GM12892 (cell line): ENCODE data around the gene ODAD3.

Source experiments
- POLR2A ChIP-seq: IDR thresholded peaks from 2 replicates; pipeline ENCODE4 v1.6.1; 2011; ENCODE audit warnings: low read depth, low read length, control low read depth
- POLR2AphosphoS5 ChIP-seq: IDR thresholded peaks from 2 replicates; pipeline ENCODE4 v1.6.1; 2011; ENCODE audit warnings: low read depth, low read length, control low read depth
- TAF1 ChIP-seq: IDR thresholded peaks from 2 replicates; pipeline ENCODE4 v1.6.1; 2011; ENCODE audit warnings: low read depth, mild to moderate bottlenecking, control low read depth, low read length, borderline replicate concordance

DNA sequence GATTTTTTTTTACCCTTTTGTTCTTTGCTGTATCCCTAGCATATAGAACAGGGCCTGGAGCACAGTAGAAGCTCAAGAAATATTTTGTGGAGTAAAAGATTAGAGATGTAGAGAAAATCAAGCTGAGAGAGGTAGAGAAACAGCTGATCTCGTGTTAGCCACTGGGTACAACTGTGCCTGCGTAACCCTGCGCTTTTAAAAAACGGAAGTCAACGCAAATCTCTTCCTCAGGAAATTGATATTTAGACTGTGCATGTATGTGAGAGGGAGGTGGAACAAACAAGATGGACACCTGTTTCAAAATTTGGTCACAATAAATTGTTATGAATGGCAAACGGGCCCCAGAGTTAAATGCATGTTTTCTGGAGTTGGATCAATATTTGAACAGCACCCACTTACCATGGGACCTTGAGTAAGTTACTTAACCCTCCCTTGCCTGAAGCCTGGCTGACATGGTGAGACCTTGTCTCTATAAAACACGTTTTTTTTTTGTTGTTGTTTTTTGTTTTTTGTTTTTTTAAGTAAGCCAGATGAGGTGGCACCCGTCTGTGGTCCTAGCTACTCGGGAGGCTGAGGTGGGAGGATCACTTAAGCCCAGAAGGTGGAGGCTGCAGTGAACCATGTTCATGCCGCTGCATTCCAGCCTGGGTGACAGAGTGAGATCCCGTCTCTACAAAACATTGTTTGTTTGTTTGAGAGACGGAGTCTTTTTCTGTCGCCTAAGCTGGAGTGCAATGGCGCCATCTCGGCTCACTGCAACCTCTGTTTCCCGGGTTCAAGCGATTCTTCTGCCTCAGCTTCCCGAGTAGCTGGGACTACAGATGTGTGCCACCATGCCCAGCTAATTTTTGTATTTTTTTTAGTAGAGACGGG, 47.5 kb downstream of the ODAD3 start:
- TF ChIP-seq POLR2AphosphoS5 (no peak), POLR2A (no peak), TAF1 (no peak)
